Activated naive CD4-positive, alpha-beta T cell (primary cell): ENCODE measurements around the gene DOLPP1.

Experiments used
- DNase-seq, 4 experiments: peaks; one replicate each; lab custom pipeline; 2025; lab: John Stamatoyannopoulos, UW

DOLPP1 gene

GRCh38 chr9:129064499-129064908 is 16.4 kb upstream of the DOLPP1 start:
- DNase-seq = no peak

- no peak for DNase-seq
These were observed 12.8 kb upstream of the DOLPP1 start for GRCh38 chr9:129068110-129068509.

GRCh38 chr9:129068990-129069861 is 11.7 kb upstream of the DOLPP1 start:
- DNase-seq = peak in 2 of 4 experiments; percentile 35 to 57

- no peak for DNase-seq
These were observed 10.9 kb upstream of the DOLPP1 start for GRCh38 chr9:129069862-129070641.

GRCh38 chr9:129070696-129071525 is 10.0 kb upstream of the DOLPP1 start:
- no peak for DNase-seq

GRCh38 chr9:129071526-129072126 is 9.3 kb upstream of the DOLPP1 start:
- DNase-seq = peak in 1 of 4 experiments; percentile 15

- no peak for DNase-seq
These were observed 8.7 kb upstream of the DOLPP1 start for GRCh38 chr9:129072171-129072570.

GRCh38 chr9:129073404-129073803 is 7.5 kb upstream of the DOLPP1 start:
- no peak for DNase-seq

GRCh38 chr9:129074106-129074505 is 6.8 kb upstream of the DOLPP1 start:
- DNase-seq = no peak

- DNase-seq = no peak
These were observed 4.8 kb upstream of the DOLPP1 start for GRCh38 chr9:129075996-129076639.

GRCh38 chr9:129076640-129077037 is 4.3 kb upstream of the DOLPP1 start:
- DNase-seq = no peak

GRCh38 chr9:129077236-129077635 is 3.7 kb upstream of the DOLPP1 start:
- no peak for DNase-seq

GRCh38 chr9:129078691-129079503 is 2.0 kb upstream of the DOLPP1 start:
- no peak for DNase-seq

- no peak for DNase-seq
These were observed 1.1 kb upstream of the DOLPP1 start for GRCh38 chr9:129079829-129080228.

GRCh38 chr9:129080298-129080600 is 662 bp upstream of the DOLPP1 start:
- DNase-seq = no peak

GRCh38 chr9:129081388-129081904 is 535 bp downstream of the DOLPP1 start:
- no peak for DNase-seq

- DNase-seq = no peak
These were observed 3.2 kb downstream of the DOLPP1 start for GRCh38 chr9:129084087-129084486.

GRCh38 chr9:129089246-129089645 is 8.3 kb downstream of the DOLPP1 start:
- DNase-seq = no peak

- no peak for DNase-seq
These were observed 12.9 kb downstream of the DOLPP1 start for GRCh38 chr9:129093602-129094386.
